H9 (cell line): Measurements from ENCODE around the gene ADAM30. TPM values are rescaled to one million over a fixed set of nuclear protein-coding genes. Genes with fewer than 3 reads are reported as not detected.

Experiments used
- DNase-seq: peaks from one replicate; pipeline ENCODE4 v3.0.0-alpha.2; 2017
- H2AFZ ChIP-seq: one replicate; pipeline ENCODE4 v1.6.1; 2013; ENCODE audit warnings: mild to moderate bottlenecking, low read length, control low read depth, moderate library complexity
- H2AK5ac ChIP-seq: 2 replicates; pipeline ENCODE4 v1.6.1; 2013; ENCODE audit warnings: low read length, control low read depth, mixed read lengths; ENCODE audit not compliant: insufficient read length
- H2BK120ac ChIP-seq: one replicate; pipeline ENCODE4 v1.6.1; 2013; ENCODE audit warnings: low read depth, mild to moderate bottlenecking, low read length, control low read depth, inconsistent platforms; ENCODE audit not compliant: poor library complexity, severe bottlenecking
- H2BK12ac ChIP-seq: 2 replicates; pipeline ENCODE4 v1.6.1; 2013; ENCODE audit warnings: low read length, control low read depth, mixed read lengths, low read depth; ENCODE audit not compliant: insufficient read length
- H2BK15ac ChIP-seq: 2 replicates; pipeline ENCODE4 v1.6.1; 2013; ENCODE audit warnings: low read depth, low read length, control low read depth
- H2BK20ac ChIP-seq: one replicate; pipeline ENCODE4 v1.6.1; 2013; ENCODE audit warnings: low read depth, mild to moderate bottlenecking, low read length, control low read depth, inconsistent platforms; ENCODE audit not compliant: poor library complexity, severe bottlenecking
- H2BK5ac ChIP-seq: 2 replicates; pipeline ENCODE4 v1.6.1; 2013; ENCODE audit warnings: low read length, control low read depth, mixed read lengths; ENCODE audit not compliant: insufficient read length
- H3K14ac ChIP-seq: 2 replicates; pipeline ENCODE4 v1.6.1; 2013; ENCODE audit warnings: low read length, control low read depth; ENCODE audit not compliant: insufficient read depth
- H3K18ac ChIP-seq: 2 replicates; pipeline ENCODE4 v1.6.1; 2013; ENCODE audit warnings: low read depth, mild to moderate bottlenecking, mixed read lengths, low read length, control low read depth; ENCODE audit not compliant: insufficient read length
- H3K23ac ChIP-seq: 2 replicates; pipeline ENCODE4 v1.6.1; 2013; ENCODE audit warnings: low read length, control low read depth, mixed read lengths, low read depth; ENCODE audit not compliant: insufficient read length
- H3K23me2 ChIP-seq: 2 replicates; pipeline ENCODE4 v1.6.1; 2013; ENCODE audit warnings: low read depth, mild to moderate bottlenecking, mixed read lengths, low read length, control low read depth; ENCODE audit not compliant: insufficient read length, poor library complexity, severe bottlenecking
- H3K27ac ChIP-seq: 2 replicates; pipeline ENCODE4 v1.5.1; 2013; ENCODE audit warnings: low read length, control low read depth, mixed read lengths, low read depth; ENCODE audit not compliant: insufficient read length
- H3K27me3 ChIP-seq: 2 replicates; pipeline ENCODE4 v1.6.1; 2013; ENCODE audit warnings: low read length, control low read depth, inconsistent platforms; ENCODE audit not compliant: insufficient read depth
- H3K4ac ChIP-seq: 2 replicates; pipeline ENCODE4 v1.6.1; 2013; ENCODE audit warnings: low read depth, mild to moderate bottlenecking, control low read depth, inconsistent platforms, low read length, moderate library complexity
- H3K4me1 ChIP-seq: 2 replicates; pipeline ENCODE4 v1.6.1; 2013; ENCODE audit warnings: low read length, control low read depth, inconsistent platforms; ENCODE audit not compliant: insufficient read depth
- H3K4me2 ChIP-seq: 2 replicates; pipeline ENCODE4 v1.6.1; 2013; ENCODE audit warnings: low read length, control low read depth, mixed read lengths; ENCODE audit not compliant: insufficient read length, insufficient read depth
- H3K56ac ChIP-seq: 2 replicates; pipeline ENCODE4 v1.6.1; 2013; ENCODE audit warnings: low read depth, mild to moderate bottlenecking, mixed read lengths, low read length, control low read depth; ENCODE audit not compliant: insufficient read length
- H3K79me1 ChIP-seq: 2 replicates; pipeline ENCODE4 v1.6.1; 2013; ENCODE audit warnings: low read depth, mild to moderate bottlenecking, moderate library complexity, low read length, control low read depth, inconsistent platforms; ENCODE audit not compliant: insufficient read depth, poor library complexity, severe bottlenecking
- H3K79me2 ChIP-seq: 2 replicates; pipeline ENCODE4 v1.6.1; 2013; ENCODE audit warnings: low read length, control low read depth, inconsistent platforms; ENCODE audit not compliant: insufficient read depth
- H3K9ac ChIP-seq: 2 replicates; pipeline ENCODE4 v1.6.1; 2013; ENCODE audit warnings: low read length, control low read depth, mixed read lengths; ENCODE audit not compliant: insufficient read length; ENCODE audit errors: extremely low read depth
- H3K9me3 ChIP-seq: one replicate; pipeline ENCODE4 v1.6.1; 2013; ENCODE audit warnings: low read depth, low read length, inconsistent platforms; ENCODE audit not compliant: control insufficient read depth
- H3T11ph ChIP-seq: one replicate; pipeline ENCODE4 v1.6.1; 2013; ENCODE audit warnings: mild to moderate bottlenecking, low read length, control low read depth, inconsistent platforms
- H4K20me1 ChIP-seq: one replicate; pipeline ENCODE4 v1.6.1; 2013; ENCODE audit not compliant: control insufficient read depth, insufficient read length, insufficient read depth
- H4K5ac ChIP-seq: 2 replicates; pipeline ENCODE4 v1.6.1; 2013; ENCODE audit warnings: low read depth, mild to moderate bottlenecking, mixed read lengths, low read length, control low read depth; ENCODE audit not compliant: insufficient read length
- H4K8ac ChIP-seq: replicated peaks from 2 replicates; pipeline ENCODE4 v1.6.1; 2013; ENCODE audit warnings: low read length, control low read depth, mixed read lengths, low read depth; ENCODE audit not compliant: insufficient read length
- H4K91ac ChIP-seq: 2 replicates; pipeline ENCODE4 v1.6.1; 2013; ENCODE audit warnings: low read depth, mild to moderate bottlenecking, moderate library complexity, mixed read lengths, low read length, control low read depth; ENCODE audit not compliant: insufficient read length
- H3K27ac Mint-ChIP-seq, 3 experiments: 2 replicates in 2 of 3; 3 replicates in 1 of 3; pipeline ENCODE4 v1.8.0; 2020 to 2021; ENCODE audit warnings: mixed read lengths in 3 of 3, mild to moderate bottlenecking in 1 of 3, moderate library complexity in 1 of 3
- H3K27me3 Mint-ChIP-seq: 2 replicates; pipeline ENCODE4 v1.8.0; 2021; ENCODE audit warnings: low read depth, mild to moderate bottlenecking, moderate library complexity, mixed read lengths
- H3K36me3 Mint-ChIP-seq, 3 experiments: 2 replicates in 2 of 3; 3 replicates in 1 of 3; pipeline ENCODE4 v1.8.0; 2020 to 2021; ENCODE audit warnings: low read depth in 3 of 3, mixed read lengths in 3 of 3; ENCODE audit not compliant: insufficient read depth in 1 of 3
- H3K4me1 Mint-ChIP-seq, 2 experiments: 2 replicates each; pipeline ENCODE4 v1.8.0; 2020; ENCODE audit warnings: mixed read lengths in 2 of 2
- H3K4me3 Mint-ChIP-seq, 2 experiments: 2 replicates in 1 of 2; 3 replicates in 1 of 2; pipeline ENCODE4 v1.8.0; 2020 to 2021; ENCODE audit warnings: mild to moderate bottlenecking in 2 of 2, mixed read lengths in 2 of 2, moderate library complexity in 1 of 2
- H3K9me3 Mint-ChIP-seq, 2 experiments: 2 replicates in 1 of 2; 3 replicates in 1 of 2; pipeline ENCODE4 v1.8.0; 2020; ENCODE audit warnings: mild to moderate bottlenecking in 2 of 2, mixed read lengths in 2 of 2, moderate library complexity in 1 of 2
- WGBS: extraction: QIAGEN DNeasy Blood & Tissue Kit; methylation state at CpG from one replicate; pipeline ENCODE4 v1.1.7; 2013; ENCODE audit warnings: missing lambda C conversion rate, low lambda C conversion rate, mixed read lengths; ENCODE audit not compliant: insufficient read length; ENCODE audit errors: extremely low coverage; 5-methylcytosine and 5-hydroxymethylcytosine counted together
- total RNA-seq: library from RNA; stranded (reverse); gene quantifications from 2 replicates; pipeline ENCODE4 v1.2.1, GENCODE V29; 2021
- TF ChIP-seq, protein P1 (sequence below): fragments of 200-600 bp; sonication (generic); conservative IDR thresholded peaks from 3 replicates; pipeline ENCODE4 v1.8.0; 2021; ENCODE audit warnings: antibody characterized with exemption, mild to moderate bottlenecking

The ADAM30 gene
- total RNA-seq, 1 experiment from 2014 or later, result not detected

DNA sequence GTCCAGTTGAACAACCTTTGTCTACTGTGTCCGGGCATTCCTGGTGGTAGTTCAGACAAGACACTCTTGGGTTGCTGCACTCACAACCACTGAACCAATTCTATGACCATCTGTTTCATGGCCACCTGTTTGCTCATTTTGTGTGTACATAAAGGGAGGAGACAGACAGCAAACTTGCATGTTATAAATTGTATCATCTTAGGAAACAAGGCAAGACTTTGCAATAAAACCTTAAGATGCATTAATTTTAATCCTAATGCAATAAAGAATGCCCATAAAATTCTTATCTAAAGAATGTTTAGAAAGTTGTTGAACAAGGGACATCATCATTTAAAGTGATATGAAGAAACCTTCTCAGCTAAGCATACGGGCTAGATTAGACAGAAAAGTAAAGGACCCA, 34.8 kb downstream of the ADAM30 start:
- Histone ChIP-seq H2BK20ac (no peak overlapping the region), H2BK5ac (no peak overlapping the region), H3K23ac (no peak overlapping the region), H2BK15ac (no peak overlapping the region), H3K14ac (no peak overlapping the region), H4K20me1 (no peaks in the 10 kb centered on the region), H3K9me3 (no peaks in the 10 kb centered on the region), H4K5ac (no peak overlapping the region), H4K8ac (no peak overlapping the region), H3K4me1 (no peaks in the 10 kb centered on the region), H2BK12ac (no peak overlapping the region), H2AK5ac (no peak overlapping the region), H3K79me1 (no peaks in the 10 kb centered on the region), H2BK120ac (no peak overlapping the region), H3K27me3 (no peaks in the 10 kb centered on the region), H3T11ph (no peak overlapping the region), H3K56ac (no peak overlapping the region), H3K79me2 (no peaks in the 10 kb centered on the region), H3K23me2 (no peaks in the 10 kb centered on the region), H4K91ac (no peak overlapping the region), H3K9ac (no peak overlapping the region), H3K4me2 (no peak overlapping the region), H3K4ac (no peak overlapping the region), H3K18ac (no peak overlapping the region), H3K27ac (no peak overlapping the region), H2AFZ (no peak overlapping the region)
- TF ChIP-seq, protein P1, sequence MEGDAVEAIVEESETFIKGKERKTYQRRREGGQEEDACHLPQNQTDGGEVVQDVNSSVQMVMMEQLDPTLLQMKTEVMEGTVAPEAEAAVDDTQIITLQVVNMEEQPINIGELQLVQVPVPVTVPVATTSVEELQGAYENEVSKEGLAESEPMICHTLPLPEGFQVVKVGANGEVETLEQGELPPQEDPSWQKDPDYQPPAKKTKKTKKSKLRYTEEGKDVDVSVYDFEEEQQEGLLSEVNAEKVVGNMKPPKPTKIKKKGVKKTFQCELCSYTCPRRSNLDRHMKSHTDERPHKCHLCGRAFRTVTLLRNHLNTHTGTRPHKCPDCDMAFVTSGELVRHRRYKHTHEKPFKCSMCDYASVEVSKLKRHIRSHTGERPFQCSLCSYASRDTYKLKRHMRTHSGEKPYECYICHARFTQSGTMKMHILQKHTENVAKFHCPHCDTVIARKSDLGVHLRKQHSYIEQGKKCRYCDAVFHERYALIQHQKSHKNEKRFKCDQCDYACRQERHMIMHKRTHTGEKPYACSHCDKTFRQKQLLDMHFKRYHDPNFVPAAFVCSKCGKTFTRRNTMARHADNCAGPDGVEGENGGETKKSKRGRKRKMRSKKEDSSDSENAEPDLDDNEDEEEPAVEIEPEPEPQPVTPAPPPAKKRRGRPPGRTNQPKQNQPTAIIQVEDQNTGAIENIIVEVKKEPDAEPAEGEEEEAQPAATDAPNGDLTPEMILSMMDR, result no peak
- H3K4me3 Mint-ChIP-seq, result no peak overlapping the region
- H3K27ac Mint-ChIP-seq, result no peak overlapping the region
- WGBS, result no CpG with 5 or more reads among the region's 2 CpGs
- H3K27me3 Mint-ChIP-seq, result peaks cover 6% of the 10 kb centered on the region
- no peaks in the 10 kb centered on the region for H3K4me1 Mint-ChIP-seq
- no peaks in the 10 kb centered on the region for H3K9me3 Mint-ChIP-seq
- no peaks in the 10 kb centered on the region for H3K36me3 Mint-ChIP-seq
- DNase-seq, result no peak
